Neural cell (in vitro differentiated cells): ENCODE results near the gene SNHG17. TPM values are rescaled to one million over a fixed set of nuclear protein-coding genes. Genes with fewer than 3 reads are reported as not detected.

ENCODE experiments used
- H2AFZ ChIP-seq: fragments of 200-600, 300-800 bp; sonication (generic), shearing (Covaris generic); 2 replicates; pipeline ENCODE4 v1.6.0; 2014; ENCODE audit warnings: low read depth, mild to moderate bottlenecking, antibody characterized with exemption, low read length, moderate library complexity
- H3F3A ChIP-seq: fragments of 200-600 bp; shearing (Covaris generic); 2 replicates; pipeline ENCODE4 v1.6.1; 2016; ENCODE audit warnings: mild to moderate bottlenecking, moderate library complexity, mixed read lengths, antibody characterized with exemption, low read length; ENCODE audit not compliant: insufficient read depth, poor library complexity, severe bottlenecking
- H3K27ac ChIP-seq: fragments of 200-600, 300-800 bp; sonication (generic), shearing (Covaris generic); 2 replicates; pipeline ENCODE4 v1.5.1; 2014; ENCODE audit warnings: mild to moderate bottlenecking, low read length, moderate library complexity
- H3K27me3 ChIP-seq: fragments of 300-800, 200-600 bp; sonication (generic), shearing (Covaris generic); 2 replicates; pipeline ENCODE4 v1.6.0; 2014; ENCODE audit warnings: mild to moderate bottlenecking, low read depth, low read length, moderate library complexity; ENCODE audit not compliant: insufficient read depth
- H3K36me3 ChIP-seq: fragments of 300-800, 200-600 bp; sonication (generic), shearing (Covaris generic); 2 replicates; pipeline ENCODE4 v1.5.1; 2014; ENCODE audit warnings: mild to moderate bottlenecking, antibody characterized with exemption, low read length, moderate library complexity; ENCODE audit not compliant: insufficient read depth
- H3K4me2 ChIP-seq: fragments of 300-800, 200-600 bp; sonication (generic), shearing (Covaris generic); 2 replicates; pipeline ENCODE4 v1.6.0; 2014; ENCODE audit warnings: mild to moderate bottlenecking, low read length
- H3K4me3 ChIP-seq: fragments of 300-800, 200-600 bp; sonication (generic), shearing (Covaris generic); 2 replicates; pipeline ENCODE4 v1.5.1; 2014; ENCODE audit warnings: mild to moderate bottlenecking, low read length, moderate library complexity
- H3K79me2 ChIP-seq: fragments of 200-600 bp; shearing (Covaris generic); replicated peaks from 2 replicates; pipeline ENCODE4 v1.6.0; 2014; ENCODE audit warnings: mild to moderate bottlenecking, low read length, moderate library complexity; ENCODE audit not compliant: insufficient read depth
- H3K9ac ChIP-seq: fragments of 300-800, 200-600 bp; sonication (generic), shearing (Covaris generic); 2 replicates; pipeline ENCODE4 v1.6.1; 2016; ENCODE audit warnings: mild to moderate bottlenecking, low read length, mixed read lengths
- H3K9me2 ChIP-seq: fragments of 200-600 bp; shearing (Covaris generic); 2 replicates; pipeline ENCODE4 v1.6.1; 2016; ENCODE audit warnings: mild to moderate bottlenecking, low read length, mixed read lengths; ENCODE audit not compliant: insufficient read depth
- H3K9me3 ChIP-seq: fragments of 200-600, 300-800 bp; sonication (generic), shearing (Covaris generic); 2 replicates; pipeline ENCODE4 v1.6.1; 2016; ENCODE audit warnings: mild to moderate bottlenecking, mixed run types, low read length, moderate library complexity, mixed read lengths
- H4K20me1 ChIP-seq: fragments of 200-600 bp; shearing (Covaris generic); 2 replicates; pipeline ENCODE4 v1.6.1; 2016; ENCODE audit warnings: mild to moderate bottlenecking, mixed run types; ENCODE audit not compliant: insufficient read depth
- EP300 ChIP-seq: fragments of 450-650 bp; conservative IDR thresholded peaks from 2 replicates; pipeline ENCODE4 v1.6.1; 2014; ENCODE audit warnings: antibody characterized with exemption, mild to moderate bottlenecking, moderate library complexity; ENCODE audit not compliant: poor library complexity, severe bottlenecking
- EZH2 ChIP-seq: fragments of 200-600, 300-800 bp; shearing (Covaris generic), sonication (generic); IDR thresholded peaks from 2 replicates; pipeline ENCODE4 v1.6.1; 2014; ENCODE audit warnings: antibody characterized with exemption, low read length, borderline replicate concordance, mild to moderate bottlenecking; ENCODE audit not compliant: insufficient read depth, poor library complexity, severe bottlenecking
- MXI1 ChIP-seq: fragments of 450-650 bp; conservative IDR thresholded peaks from 2 replicates; pipeline ENCODE4 v1.6.1; 2014; ENCODE audit warnings: antibody characterized with exemption, mild to moderate bottlenecking; ENCODE audit not compliant: poor library complexity, severe bottlenecking
- POLR2AphosphoS5 ChIP-seq: IDR thresholded peaks from 2 replicates; pipeline ENCODE4 v1.6.1; 2012
- RAD21 ChIP-seq: fragments of 450-650 bp; conservative IDR thresholded peaks from 2 replicates; pipeline ENCODE4 v1.6.1; 2014; ENCODE audit warnings: antibody characterized with exemption, mild to moderate bottlenecking, moderate library complexity
- SMC3 ChIP-seq: fragments of 450-650 bp; conservative IDR thresholded peaks from 2 replicates; pipeline ENCODE4 v1.6.1; 2014; ENCODE audit warnings: antibody characterized with exemption, mild to moderate bottlenecking, moderate library complexity; ENCODE audit not compliant: poor library complexity
- TAF1 ChIP-seq: IDR thresholded peaks from 2 replicates; pipeline ENCODE4 v1.6.1; 2012; ENCODE audit warnings: low read depth
- polyA plus RNA-seq: library from polyadenylated mRNA; depleted of rRNA; stranded (reverse); fragments of >200 nt; gene quantifications from 2 replicates; pipeline ENCODE4 v1.2.3, GENCODE V29; 2014
- TF ChIP-seq, protein P1 (sequence below): IDR thresholded peaks from 2 replicates; pipeline ENCODE4 v1.6.1; 2012; ENCODE audit warnings: borderline replicate concordance
- TF ChIP-seq, protein P2 (sequence below): fragments of 450-650 bp; IDR thresholded peaks from 2 replicates; pipeline ENCODE4 v1.5.1; 2014; ENCODE audit warnings: antibody characterized with exemption, mild to moderate bottlenecking, moderate library complexity; ENCODE audit not compliant: poor library complexity, severe bottlenecking

Gene SNHG17
- polyA plus RNA-seq, 1 donor from 2014 or later = 23.1 TPM

DNA sequence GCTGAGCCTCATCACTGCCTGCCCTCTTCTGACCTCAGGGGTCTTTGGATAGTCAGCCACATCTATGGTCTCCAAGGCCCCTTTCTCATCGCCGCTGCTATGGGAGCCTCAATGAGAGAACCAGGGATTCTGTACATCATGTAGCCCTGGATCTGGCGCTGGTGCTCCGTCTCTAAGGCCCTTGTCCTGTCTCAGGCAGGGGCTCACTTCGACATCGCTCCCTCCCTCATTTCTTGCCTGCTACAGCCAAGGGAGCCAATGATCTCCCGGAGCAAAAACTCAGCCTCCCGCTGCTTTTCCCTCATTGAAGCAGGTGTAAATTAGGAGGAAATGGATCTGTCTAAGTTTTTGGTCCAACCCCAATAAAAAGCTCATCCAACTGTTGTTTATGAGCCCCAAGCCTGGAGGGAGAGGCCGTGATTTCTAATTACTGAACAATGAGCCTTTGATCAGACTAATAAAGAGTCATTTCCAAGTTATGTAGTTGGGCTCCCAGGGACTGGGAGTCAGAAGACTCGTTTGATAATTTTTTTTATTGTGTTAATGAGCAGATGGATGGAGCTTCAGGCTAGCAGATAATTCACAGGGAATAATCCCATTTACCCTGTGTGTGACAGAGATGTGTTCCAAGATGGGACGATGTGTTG, 58.0 kb downstream of the SNHG17 start:
- Histone ChIP-seq H3K27me3 (no peaks in the 10 kb centered on the region), H3K9me3 (no peaks in the 10 kb centered on the region), H3K27ac (no peak overlapping the region), H3K4me2 (no peak overlapping the region), H3K9me2 (no peaks in the 10 kb centered on the region), H3K4me3 (no peak overlapping the region), H4K20me1 (no peaks in the 10 kb centered on the region), H3F3A (no peaks in the 10 kb centered on the region), H3K36me3 (no peaks in the 10 kb centered on the region), H3K9ac (no peak overlapping the region), H3K79me2 (no peaks in the 10 kb centered on the region), H2AFZ (no peak overlapping the region)
- TF ChIP-seq POLR2AphosphoS5 (no peak), RAD21 (no peak), MXI1 (no peak), EZH2 (no peak), EP300 (no peak), SMC3 (no peak), TAF1 (no peak)
- TF ChIP-seq, protein P1, sequence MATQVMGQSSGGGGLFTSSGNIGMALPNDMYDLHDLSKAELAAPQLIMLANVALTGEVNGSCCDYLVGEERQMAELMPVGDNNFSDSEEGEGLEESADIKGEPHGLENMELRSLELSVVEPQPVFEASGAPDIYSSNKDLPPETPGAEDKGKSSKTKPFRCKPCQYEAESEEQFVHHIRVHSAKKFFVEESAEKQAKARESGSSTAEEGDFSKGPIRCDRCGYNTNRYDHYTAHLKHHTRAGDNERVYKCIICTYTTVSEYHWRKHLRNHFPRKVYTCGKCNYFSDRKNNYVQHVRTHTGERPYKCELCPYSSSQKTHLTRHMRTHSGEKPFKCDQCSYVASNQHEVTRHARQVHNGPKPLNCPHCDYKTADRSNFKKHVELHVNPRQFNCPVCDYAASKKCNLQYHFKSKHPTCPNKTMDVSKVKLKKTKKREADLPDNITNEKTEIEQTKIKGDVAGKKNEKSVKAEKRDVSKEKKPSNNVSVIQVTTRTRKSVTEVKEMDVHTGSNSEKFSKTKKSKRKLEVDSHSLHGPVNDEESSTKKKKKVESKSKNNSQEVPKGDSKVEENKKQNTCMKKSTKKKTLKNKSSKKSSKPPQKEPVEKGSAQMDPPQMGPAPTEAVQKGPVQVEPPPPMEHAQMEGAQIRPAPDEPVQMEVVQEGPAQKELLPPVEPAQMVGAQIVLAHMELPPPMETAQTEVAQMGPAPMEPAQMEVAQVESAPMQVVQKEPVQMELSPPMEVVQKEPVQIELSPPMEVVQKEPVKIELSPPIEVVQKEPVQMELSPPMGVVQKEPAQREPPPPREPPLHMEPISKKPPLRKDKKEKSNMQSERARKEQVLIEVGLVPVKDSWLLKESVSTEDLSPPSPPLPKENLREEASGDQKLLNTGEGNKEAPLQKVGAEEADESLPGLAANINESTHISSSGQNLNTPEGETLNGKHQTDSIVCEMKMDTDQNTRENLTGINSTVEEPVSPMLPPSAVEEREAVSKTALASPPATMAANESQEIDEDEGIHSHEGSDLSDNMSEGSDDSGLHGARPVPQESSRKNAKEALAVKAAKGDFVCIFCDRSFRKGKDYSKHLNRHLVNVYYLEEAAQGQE = no peak
- TF ChIP-seq, protein P2, sequence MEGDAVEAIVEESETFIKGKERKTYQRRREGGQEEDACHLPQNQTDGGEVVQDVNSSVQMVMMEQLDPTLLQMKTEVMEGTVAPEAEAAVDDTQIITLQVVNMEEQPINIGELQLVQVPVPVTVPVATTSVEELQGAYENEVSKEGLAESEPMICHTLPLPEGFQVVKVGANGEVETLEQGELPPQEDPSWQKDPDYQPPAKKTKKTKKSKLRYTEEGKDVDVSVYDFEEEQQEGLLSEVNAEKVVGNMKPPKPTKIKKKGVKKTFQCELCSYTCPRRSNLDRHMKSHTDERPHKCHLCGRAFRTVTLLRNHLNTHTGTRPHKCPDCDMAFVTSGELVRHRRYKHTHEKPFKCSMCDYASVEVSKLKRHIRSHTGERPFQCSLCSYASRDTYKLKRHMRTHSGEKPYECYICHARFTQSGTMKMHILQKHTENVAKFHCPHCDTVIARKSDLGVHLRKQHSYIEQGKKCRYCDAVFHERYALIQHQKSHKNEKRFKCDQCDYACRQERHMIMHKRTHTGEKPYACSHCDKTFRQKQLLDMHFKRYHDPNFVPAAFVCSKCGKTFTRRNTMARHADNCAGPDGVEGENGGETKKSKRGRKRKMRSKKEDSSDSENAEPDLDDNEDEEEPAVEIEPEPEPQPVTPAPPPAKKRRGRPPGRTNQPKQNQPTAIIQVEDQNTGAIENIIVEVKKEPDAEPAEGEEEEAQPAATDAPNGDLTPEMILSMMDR = no peak

DNA sequence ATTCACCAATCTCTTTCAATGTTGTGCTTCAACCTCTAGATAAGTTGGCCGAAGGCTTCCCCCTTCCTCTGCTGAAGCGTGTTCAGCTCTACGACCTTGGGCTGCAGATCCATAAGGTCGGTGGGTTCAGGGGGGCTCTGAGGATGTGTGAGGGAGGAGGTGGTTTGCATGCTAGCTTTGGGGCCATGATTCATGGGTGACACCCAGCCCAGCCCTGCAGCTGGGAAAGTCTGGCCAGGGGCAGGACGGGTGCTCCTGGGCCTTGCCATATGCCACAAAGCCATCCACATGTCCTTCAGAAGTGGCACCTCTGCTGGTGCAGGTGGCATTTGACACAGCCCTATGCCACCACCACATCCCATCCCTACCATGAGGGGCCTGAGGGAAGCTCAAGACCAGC, 61.2 kb downstream of the SNHG17 start:
- H3K9me2 ChIP-seq = no peaks in the 10 kb centered on the region
- H3K9me3 ChIP-seq = no peaks in the 10 kb centered on the region
- no peaks in the 10 kb centered on the region for H4K20me1 ChIP-seq
- no peaks in the 10 kb centered on the region for H3K79me2 ChIP-seq
- no peak overlapping the region for H3K27ac ChIP-seq
- H3K27me3 ChIP-seq = no peaks in the 10 kb centered on the region
- no peak overlapping the region for H2AFZ ChIP-seq
- no peaks in the 10 kb centered on the region for H3K36me3 ChIP-seq
- no peak overlapping the region for H3K4me2 ChIP-seq
- H3K4me3 ChIP-seq = no peak overlapping the region
- H3K9ac ChIP-seq = no peak overlapping the region
- H3F3A ChIP-seq = no peaks in the 10 kb centered on the region
- TF ChIP-seq TAF1 = no peak
- no peak for TF ChIP-seq EZH2
- TF ChIP-seq RAD21 = no peak
- no peak for TF ChIP-seq SMC3
- TF ChIP-seq POLR2AphosphoS5 = no peak
- TF ChIP-seq, protein P1 = no peak
- TF ChIP-seq EP300 = no peak
- no peak for TF ChIP-seq MXI1
- TF ChIP-seq, protein P2 = no peak
